VCaP (cell line): ENCODE results near the gene DPYSL5.

Source experiments
- H3K27ac ChIP-seq: fragments of 450-650 bp; 2 replicates; pipeline ENCODE4 v1.5.1; 2017
- CTCF ChIP-seq: fragments of 450-650 bp; conservative IDR thresholded peaks from 2 replicates; pipeline ENCODE4 v1.5.1; 2017; ENCODE audit warnings: mild to moderate bottlenecking, moderate library complexity

Gene DPYSL5

DNA sequence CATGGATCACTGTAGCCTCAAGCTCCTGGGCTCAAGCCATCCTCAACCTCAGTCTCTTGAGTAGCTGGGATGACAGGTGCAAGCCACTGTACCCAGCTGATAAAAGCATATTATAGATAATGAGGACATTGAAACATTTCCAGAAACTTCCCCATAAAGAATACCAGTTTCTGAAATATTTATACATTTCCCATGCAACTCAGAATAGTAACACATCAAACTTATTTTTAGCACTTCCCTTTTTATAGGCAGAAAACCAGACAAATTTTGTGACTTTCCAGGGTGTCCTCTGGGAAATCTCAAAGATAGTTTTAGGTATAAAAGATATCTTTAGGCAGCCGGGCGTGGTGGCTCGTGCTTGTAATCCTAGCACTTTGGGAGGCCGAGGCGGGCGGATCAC is 25.1 kb upstream of the DPYSL5 start:
- no peak overlapping the region for H3K27ac ChIP-seq
- TF ChIP-seq CTCF, result no peak

GRCh38 chr2:26838121-26838906 is 9.6 kb upstream of the DPYSL5 start:
- H3K27ac ChIP-seq, result no peak overlapping the region
- TF ChIP-seq CTCF, result no peak

DNA sequence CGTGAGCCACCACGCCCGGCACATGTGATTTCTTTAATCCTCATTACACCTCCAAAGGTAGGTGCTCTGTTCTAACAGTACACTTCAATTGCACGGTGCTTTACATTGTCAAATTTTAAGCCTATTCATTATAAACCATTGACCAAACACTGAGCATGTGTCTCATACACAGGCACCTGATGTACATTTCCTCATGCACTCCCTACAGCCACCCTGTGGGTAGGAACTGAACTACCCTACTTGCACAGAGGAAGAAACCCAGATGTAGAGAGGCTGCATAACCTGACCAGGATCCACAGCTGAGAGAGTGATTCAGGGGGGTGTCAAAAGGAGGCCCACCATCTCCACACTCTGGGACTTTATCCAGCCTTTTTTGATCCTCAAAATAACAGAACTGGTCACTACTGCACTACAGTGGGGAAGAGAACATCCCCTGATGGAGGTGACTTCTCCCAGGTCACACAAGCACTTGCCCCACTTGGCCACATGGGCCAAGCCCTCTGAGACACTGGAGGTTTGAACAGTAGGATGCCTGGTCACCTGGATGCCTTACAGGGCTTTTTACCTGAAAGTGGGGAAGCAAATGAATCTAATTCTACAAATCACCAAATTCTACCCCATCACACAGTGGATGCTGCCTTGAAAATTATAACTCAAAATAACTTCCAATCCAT is 6.9 kb upstream of the DPYSL5 start:
- TF ChIP-seq CTCF, result peak; percentile 63
- H3K27ac ChIP-seq, result no peak overlapping the region

DNA sequence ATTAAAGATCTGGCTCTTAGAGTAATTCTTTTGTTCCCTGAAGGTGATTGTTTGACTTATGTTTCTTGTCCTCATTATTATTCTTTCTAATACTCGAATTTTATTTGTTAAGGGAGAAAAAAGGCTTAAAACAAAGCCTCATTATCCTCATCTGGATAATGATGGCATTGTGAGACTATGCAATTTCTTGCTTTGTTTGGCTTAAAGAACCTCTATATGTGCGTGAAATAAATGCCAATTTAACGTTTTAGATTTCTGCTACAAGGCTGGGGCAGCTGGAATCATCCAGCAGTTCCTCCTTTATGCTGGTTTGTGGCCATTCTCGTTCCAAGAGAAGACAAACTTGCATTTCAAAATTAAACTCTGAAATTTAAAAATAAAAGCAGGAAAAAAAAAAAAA is 4.9 kb upstream of the DPYSL5 start:
- H3K27ac ChIP-seq, result no peak overlapping the region
- TF ChIP-seq CTCF, result no peak

DNA sequence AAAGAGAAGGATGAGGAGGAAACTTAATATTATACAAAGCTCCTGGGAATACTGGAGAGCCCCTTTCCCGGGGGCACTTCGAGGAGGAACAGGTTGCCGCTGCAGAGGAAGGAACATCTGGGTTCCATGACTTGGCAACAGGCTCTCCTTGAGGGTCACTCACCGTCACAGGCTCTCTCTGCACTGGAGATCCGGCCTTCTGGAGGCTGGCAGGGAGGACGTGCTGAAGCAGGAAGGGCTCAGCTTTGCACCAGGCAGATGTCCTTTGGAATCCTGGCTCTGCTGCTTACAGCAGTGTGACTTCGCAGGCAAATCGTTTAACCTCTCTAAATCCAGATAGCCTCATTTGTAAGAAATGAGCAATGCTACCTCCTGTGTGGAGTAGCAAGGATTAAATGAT is 2.9 kb upstream of the DPYSL5 start:
- no peak for TF ChIP-seq CTCF
- no peak overlapping the region for H3K27ac ChIP-seq

DNA sequence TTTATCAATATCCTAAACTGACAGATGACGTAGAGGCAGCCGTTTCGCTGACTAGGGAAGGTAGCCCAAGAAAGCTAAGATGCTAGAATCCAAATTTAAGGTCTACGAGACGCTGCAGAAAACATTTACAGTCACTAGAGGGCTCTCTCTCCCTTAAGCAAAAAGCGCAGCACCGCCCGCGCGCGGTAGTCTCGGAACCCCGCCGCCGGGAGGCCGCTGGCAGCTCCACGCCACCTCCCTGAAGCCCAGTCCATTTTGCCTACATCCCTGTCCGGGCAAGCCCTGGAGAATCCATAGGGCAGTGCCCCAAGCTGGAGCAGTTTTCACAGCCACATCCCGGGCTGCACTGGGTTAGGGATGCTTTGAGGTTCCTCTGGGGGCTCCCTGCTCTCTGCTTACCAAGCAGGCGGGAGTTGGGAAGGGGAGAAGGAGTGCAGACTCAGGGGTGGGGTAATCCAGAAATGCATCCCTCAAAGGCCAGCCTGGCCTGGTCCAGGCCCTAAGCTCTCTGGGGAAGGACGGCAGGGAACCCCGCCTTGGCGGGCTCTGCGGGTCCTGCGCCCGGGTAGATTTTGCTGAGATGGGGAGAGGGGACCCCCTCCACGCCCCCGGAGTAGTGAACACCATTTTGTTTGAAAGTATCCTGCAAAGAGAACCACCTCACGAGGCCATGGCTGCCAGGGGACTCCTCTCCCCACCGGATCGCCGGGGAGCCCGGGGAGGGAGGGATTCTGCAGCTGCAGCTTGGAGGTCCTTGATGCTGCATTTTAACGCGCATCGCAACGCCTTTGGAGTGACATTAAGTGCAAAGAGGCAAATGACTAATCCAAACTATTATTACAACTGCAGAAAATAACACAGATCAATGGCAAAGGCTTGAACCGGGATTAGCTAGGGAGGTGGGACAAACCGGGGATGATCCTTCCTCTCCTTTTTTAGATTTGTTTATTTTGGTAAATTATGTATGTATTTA is 1.3 kb upstream of the DPYSL5 start:
- peak; percentile 93 for TF ChIP-seq CTCF
- no peak overlapping the region for H3K27ac ChIP-seq

DNA sequence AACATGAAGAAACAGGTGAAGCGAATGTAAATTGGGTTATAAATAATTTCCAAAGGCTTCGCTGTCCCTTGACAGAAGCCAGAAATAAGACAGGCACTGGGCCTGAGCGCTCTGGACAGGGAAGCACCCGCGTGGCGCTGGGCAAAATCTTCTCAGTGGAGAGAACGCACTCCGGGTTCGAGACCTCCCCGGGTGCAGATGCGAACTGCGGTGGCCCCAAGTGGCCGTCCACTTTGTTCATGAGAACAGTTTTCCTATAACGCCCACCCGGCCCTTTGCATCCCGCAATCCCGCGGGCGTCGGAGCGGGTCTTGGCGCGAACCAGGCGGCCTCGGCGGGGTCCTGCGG is 651 bp upstream of the DPYSL5 start:
- no peak for TF ChIP-seq CTCF
- peak overlapping the region; percentile 62; the same call in 1 of the 2 replicates for H3K27ac ChIP-seq
